Stimulated activated CD8-positive, alpha-beta memory T cell treated with anti-CD3 and anti-CD28 coated beads, Interleukin-7, amount 100 ng/mL, for 4 hours (primary cell): ENCODE data around the gene PLPP3.

Experiments
- DNase-seq, 2 donors: peaks; one replicate each; pipeline ENCODE4 v3.0.0-alpha.2; 2020; ENCODE audit warnings: low read depth in 2 of 2

The PLPP3 gene

DNA sequence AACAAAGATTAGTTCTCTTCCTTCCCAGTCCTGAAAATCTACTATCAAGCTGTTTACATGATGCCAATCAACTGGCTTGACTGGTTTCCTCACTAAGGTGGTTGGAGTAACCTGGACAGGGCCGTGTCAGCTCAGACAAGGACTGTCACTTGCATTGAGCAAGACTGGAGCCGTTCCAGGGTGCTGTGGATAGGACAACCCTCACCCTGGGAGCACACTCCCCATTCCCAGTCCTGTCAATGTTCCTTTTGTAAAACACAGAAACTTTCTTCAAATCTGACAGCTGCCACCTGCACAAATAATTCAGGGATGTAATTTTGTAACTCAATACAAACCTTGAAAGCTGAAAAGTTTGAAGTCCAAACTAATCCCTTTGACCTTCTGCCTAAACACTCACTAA is 31.4 kb downstream of the PLPP3 start:
- DNase-seq, result no peak

DNA sequence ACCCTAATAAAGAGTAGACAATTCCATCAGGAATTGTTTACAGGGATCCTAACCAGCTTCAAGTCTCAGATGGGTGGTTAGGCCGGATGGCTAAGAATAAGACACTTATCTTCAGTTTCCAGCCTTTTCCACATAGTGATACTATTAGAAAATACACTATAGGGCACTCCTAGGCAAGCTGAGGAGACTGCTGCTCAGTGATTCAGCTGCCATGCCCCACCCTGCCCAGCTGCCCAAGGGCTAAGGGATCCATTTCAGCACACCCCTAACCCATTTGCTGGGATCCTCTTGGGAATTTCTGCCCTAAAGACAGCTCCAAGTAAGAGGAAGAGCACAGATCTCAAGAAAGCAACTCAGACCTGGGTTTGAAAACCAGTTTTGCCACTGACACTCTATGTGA is 31.9 kb downstream of the PLPP3 start:
- DNase-seq, result no peak

DNA sequence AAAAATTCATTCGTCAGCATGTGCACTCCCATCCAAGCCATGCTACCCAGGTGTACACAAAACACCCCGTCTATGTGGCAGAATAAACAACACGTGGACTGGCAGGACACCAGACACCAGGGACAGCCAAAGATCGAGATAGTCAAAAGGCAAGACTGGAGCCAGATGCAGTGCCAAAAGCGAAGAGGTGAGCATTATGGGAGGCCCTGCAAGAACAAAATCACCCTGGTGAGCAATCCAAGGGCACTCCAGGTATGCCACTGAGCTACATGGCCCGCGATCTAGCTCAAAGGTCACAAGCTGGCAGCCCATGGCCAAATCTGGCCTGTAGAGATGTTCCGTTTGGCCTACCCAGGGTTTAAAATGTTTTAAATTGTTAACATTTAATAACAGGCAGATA is 33.7 kb downstream of the PLPP3 start:
- DNase-seq, result no peak

DNA sequence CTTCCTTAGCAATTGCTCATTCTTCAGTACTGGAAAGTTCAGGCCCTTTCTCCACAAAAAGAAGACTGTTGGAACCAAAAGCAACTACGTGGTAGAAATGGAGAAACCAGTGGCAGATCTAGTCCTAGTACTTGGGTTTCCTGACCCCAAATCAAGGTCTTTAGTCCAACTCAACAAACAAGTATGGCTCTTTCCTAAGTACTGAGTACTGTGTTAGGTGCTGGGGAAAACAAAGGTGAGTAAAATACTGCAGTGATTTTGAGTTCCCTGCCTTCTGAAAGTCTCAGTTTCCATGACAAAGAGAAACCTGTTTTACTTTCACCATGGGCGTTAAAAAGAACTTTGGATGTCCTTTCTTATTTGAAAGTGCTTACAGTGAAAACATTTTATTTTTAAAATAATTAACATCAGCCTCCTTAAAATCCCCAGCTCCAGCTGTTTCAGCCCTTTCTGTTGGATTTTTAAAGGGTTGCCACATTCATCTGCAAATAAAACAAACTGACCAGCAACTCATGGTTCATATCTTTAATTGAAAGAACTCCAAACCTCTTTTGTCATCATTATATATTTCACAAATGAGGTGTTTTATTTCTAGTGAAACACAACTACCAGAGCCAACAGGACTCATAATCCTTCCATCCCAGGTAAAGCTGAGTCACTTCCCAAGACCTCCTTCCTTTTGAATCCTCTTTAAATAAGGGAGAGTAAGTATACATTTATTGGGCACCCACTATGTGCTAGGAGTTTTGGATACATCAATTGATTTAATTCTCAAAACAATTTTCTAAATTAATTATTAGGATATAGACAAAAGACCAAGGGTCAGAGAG is 35.4 kb downstream of the PLPP3 start:
- no peak for DNase-seq

DNA sequence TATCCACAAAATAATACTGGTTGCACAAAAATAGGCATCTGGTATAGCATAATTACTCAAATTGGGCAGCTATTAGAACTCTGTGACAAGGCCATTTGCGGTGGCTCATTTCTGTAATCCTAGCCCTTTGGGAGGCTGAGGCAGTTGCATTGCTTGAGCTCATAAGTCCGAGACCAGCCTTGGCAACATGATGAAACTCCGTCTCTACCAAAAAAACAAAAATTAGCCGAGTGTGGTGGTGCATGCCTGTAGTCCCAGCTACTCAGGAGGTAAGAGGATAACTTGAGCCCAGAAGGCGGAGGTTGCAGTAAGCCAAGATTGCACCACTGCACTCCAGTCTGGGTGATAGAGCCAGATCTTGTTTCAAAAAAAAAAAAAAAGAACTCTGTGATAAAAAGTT is 36.7 kb downstream of the PLPP3 start:
- no peak for DNase-seq

DNA sequence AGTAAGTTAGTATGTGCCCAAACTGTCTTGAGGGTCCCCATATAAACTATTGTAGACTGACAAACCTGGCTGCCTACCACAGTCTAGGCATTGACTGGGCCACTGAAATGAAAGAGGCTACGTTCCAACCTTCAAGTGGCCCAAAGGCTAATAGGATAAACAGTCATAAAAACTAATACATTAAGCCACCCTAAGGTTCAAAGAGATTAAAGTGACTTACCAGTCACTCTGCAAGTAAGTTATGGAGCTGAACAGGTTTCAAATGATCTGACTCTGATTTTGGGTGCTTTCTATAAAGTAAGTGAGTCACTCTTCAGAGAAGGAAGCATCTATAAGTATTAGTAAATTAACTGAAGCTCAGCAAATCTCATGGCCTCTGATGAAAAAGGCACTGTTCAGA is 38.0 kb downstream of the PLPP3 start:
- DNase-seq, result no peak

DNA sequence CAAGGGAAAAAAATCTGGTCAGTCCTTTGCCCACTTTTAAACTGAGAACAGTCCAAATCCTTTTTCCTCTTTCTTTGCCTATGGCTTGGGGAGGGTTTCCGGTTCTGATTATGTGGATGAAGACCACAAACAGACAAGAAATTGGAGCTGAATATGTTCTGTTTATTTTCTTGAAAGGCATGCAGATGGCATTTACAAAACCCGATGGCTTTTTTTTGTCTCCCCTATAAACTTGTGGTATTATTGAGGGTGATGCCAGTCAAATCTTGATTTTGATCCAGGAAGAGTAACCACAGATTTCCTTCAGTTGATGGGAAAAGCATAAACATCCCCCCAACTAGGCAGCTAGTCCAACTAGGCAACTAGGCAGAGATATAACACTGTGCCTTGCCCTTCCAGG is 38.9 kb downstream of the PLPP3 start:
- DNase-seq, result no peak

DNA sequence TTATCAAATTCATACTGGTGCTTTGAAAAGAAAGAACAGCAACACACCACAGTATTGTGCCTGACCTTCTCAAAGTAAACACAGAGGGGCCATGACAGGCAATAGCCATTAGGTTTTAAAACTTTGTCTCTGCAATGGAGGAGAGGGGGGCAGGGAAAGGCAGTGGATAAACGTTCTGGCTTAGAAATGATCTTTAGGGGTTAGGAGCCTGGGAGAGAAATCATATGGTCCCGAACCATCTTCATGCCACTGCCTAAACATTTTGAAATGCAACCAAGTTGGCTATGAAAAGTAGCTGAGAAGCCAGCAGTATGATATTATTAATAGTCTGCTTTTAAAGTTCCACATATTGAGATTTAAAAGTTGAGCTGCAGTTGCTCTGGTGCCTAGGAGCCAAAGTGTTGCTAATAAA is 39.8 kb downstream of the PLPP3 start:
- no peak for DNase-seq

DNA sequence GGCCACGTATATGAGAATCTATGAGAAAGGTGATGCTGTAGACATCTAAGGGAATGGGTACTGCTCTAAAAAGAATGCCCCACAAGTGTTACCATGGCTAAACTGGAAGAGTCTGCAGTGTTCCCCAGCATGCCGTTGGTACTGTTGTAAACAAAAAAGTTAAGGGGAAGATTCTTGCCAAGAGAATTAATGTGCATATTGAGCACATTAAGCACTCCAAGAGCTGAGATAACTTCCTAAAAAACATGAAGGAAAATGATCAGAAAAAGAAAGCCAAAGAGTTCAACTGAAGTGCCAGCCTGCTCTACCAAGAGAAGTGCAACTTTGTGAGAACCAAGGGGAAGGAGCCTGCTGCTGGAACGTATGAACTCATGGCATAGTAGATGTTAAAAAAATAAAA is 40.8 kb downstream of the PLPP3 start:
- no peak for DNase-seq

DNA sequence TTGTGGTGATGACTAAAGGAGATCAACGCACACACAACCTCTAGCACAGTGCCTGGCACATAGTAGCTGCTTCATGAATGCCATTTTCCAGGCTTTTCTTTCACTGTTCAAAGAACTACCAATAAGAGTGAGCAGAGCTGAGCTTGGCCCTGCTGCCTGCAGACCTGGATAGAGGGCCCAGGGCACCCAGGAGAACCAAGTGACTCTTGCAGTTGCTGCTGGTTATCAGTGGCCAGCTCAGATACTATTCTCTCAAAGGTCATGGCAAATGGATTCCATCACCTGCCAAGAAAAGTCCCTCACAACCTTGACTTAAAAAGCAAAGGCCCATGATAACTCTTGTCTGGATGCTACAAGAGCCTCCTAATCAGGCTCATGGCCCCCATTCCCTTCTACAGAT is 41.7 kb downstream of the PLPP3 start:
- DNase-seq, result no peak

DNA sequence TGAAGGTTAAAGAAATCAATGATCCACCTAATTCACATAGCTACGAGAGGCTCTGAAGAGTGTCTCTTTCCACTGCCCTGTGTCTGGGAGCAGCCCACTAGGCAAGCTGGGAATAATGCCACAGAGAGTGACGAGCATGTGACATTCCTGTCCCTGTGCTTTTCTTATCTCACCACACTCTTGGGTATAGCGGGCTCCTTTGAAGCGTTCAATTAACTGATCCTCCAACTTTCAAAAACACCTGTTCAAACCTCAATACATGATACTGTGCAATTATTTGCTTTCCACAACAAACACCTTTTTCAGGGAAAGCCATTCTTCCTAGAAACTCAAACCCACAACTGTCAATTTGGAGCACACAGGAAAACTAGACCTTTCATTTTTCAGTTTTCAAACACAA is 43.4 kb downstream of the PLPP3 start:
- no peak for DNase-seq

DNA sequence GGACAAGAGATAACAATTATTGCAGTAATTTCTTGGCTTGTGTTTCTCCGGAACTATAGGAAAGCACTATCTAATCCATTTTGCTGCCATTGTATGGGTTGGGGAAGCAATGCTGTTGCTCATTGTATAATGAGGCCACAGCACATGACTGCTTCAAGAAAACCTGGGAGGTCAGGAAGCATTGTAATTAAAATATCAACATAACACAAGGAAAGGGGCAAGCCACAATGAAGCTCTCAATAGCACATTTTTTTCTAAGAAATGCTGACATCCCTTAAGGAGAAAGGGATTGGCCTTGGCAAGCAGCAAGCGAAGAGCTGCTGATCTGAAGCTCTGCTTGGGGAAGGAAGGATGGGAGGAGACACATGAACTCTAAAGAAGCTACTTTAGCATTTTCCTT is 44.0 kb downstream of the PLPP3 start:
- DNase-seq, result no peak

DNA sequence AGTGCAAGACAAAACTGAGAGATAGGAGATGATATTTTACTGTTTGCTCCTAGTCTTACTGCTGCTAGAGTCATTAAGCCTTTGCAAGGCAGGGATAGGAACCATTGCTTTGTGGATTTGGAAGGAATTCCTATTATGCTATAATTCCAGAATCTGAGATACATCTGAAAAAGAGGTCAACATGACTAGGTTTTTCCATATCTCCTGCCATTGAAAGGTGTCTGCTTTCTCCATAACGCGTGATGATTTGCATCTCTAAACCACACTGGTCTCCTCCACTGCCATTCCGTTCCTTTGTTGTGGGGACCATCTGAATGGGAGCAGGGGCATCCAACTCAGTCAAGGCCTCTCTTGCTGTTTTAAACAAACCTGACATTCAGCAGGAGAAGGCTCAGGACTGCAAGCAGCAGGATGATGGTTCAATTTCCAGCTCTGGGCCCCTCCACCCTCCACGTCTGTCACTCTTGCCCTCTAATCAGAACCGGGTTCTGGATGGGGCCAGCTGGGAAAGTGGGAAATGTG is 45.2 kb downstream of the PLPP3 start:
- no peak for DNase-seq

DNA sequence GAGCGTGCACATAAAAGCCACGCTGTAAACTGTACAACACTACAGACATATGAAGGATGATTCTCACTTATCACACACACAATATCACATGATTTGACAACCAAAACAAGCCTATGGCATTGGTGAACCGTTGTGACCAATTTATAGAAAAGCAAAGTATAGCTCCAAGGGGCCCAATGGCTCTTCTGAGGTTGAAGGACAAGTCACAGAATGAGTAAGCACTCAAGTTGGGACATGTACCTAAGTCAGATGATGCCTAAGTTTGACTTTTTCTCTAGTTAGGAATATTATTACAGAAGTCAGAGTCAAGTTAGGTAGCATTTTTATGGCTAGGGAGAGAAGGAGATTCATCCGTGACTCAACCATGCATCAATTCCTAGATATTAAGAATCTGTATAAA is 45.7 kb downstream of the PLPP3 start:
- no peak for DNase-seq

DNA sequence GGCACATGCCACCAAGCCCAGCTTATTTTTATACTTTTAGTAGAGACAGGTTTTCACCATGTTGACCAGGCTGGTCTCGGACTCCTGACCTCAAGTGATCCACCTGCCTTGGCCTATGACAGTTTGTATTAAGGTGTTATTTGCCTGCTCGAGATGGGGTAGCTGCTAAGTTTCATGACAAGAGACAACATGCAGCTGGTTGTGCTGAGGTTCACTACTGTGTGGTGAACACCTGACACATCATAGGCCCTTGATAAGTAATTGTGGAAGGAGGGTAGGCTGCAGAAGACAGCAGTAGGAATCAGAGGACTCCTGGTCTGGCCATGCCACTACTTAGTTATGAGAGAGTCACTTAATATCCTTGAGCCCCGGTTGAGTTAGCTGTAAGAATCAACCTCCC is 46.2 kb downstream of the PLPP3 start:
- no peak for DNase-seq

DNA sequence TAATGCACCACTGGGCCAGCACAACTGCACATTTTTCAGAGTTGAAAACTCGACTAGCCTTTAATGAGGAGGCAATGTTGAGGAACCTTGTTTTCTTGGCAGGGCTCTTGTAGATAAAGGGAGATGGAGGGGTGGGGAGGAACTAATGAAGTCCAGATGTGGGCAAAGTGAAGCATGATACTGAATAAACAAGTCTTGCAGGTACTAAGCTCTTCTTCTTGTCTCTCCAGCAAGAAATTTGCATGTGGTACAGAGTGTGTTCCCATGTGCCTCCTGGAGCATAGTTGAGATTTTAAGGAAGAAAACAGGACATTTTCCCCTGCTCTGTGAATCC is 47.0 kb downstream of the PLPP3 start:
- no peak for DNase-seq

DNA sequence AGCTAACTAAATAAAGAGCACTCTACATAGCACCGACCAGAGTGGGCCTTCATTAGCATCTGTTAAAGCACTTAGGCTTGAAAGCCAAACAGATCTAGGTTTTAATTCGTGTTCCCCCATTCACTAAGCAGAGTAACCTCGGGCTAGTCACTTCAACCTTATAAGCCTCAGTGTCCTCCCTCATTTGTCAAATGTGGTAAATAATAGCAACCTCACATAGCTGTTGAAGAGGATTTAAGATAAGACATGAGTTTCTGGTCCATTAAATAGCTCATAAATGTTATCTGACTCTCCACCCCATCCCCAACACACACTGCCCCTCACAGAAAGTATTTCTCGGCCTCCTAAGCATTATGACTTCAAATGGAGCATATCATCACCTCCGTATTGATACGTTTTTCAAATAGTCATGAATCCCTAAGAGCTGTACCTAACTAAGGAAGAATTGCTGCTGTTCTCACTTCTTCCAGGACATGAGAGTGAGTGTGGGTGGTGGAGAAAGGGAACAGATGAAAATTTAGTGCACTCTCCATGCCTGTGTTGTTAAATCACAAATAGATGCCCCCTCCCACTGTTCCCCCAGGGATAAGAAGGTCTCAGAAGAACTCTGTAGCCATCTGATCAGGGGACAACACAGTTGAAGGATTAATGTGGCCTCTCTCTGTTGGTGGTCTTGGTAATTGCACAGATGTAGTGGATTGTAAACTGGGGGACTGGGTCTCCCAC is 47.6 kb downstream of the PLPP3 start:
- no peak for DNase-seq

DNA sequence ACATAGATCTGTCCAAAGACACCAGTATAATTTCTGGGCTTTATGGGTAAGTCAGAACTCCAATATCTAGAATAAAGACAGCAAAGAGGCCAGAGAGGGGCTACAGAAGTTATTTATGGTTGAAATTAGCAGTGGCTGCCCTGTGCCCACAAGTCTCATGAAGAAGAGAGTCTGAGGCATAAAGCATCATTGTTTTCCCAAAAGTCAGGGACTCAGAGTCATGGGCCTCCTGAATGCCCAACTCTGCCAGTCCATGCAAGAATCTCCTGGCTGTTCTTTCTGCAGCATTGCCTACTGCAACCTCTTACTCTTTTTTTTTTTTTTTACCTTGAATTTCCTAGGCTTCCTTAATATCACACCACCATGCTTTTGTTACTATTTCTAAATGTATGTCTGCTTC is 49.6 kb downstream of the PLPP3 start:
- no peak for DNase-seq

DNA sequence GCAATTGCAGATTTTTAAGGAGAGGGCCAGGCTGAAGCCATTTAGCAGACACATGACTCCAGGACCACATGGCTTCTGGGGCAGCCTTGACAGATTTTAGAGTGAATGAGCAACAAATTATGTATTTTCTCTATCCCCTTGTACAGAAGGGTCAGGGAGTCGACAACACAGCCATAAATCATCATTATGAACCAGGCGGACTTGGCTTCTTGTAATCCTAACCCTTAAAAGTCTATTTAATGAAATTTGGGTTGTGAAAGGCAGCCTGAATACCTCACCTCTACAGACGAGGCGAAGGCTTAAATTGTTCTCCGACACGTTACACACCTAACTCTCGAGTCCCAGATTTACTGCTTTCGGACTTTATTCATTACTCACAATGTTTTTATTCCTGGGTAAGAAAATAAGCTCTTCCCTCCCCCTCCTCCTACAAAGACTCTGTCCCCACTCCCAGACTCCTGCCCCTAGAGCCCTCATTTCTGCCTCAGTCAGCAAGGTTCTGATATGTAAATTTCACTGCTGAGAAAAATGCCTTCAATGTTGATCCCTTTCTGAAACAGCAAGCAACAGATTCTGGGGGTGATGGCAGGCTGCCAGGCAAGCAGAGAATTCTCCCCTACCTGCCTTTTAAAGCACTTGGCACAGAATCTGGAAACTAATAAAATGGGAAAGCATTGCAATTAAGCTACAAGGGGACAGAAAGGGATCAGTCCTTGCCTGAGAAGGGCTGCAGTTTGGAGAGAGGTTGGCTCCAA is 51.6 kb downstream of the PLPP3 start:
- no peak for DNase-seq

DNA sequence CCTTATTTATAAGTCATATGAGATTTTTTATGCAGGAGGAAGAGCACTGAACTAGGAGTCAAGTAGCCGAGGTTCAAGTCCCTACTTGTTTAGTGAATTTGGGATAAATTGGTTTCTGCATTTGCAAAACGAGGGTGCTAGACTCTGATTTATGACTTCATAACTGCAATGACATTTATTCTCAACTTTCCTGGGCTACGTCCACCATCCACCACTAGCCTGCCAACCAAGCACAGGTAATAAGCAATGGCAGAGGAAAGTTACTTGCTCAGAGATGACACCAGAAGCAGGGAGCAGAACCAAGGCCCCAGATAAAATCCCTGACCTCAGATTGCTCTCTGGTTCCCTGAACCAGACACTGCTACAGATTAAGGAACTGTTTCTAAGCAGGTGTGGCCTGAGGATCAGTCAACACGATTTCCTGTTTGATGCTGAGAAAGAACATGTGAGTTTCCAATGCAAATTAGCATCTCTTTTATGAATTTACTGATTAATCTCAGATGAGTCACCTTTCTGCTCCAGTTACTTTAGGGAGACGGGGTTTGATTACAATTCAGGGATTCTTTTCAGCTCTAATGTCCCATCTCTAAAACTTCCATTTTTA is 52.7 kb downstream of the PLPP3 start:
- DNase-seq, result no peak

DNA sequence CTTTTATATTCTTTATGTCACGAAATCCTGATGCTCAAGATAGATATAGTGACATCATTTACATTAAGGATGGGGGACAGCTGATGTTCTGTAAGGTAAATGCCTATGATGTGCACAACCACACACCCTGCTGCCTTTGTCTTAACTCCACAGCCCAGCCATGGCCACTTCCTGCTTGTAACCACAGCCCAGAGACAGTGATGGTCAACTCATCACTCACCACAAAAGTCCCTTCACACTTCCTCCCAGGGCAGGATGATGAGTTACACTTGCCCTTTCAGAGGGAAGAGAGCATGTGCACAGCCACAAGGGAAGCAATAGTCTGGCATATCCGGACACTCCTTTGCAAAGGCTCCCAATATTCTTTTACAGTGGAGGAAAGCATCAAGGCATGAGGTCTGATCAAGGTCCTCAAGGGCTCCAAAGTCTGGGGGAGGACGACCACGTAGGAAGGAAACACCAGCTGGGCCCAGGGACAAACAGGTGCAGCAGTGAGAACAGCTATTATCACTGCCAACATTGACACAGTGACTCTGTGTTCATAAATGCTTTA is 53.8 kb downstream of the PLPP3 start:
- DNase-seq, result no peak

DNA sequence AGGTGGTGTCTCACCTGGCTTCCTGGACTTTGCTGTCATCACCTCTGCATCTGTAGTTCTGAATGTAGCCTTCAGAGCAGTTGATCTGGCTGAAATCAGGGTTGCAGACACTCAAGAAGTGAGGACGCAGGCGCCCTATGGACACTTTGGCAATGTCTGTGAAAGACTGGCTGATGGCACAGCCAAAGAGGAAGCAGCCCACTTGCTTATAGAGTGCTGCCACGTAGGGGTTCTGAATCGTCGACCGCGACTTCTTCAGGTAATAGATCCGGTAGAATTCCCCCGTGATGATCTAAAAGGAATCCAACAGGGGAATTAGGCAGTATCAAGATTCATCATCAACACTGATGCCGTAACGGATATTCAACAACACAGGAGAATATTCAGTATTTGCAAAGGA is 55.1 kb downstream of the PLPP3 start:
- DNase-seq, result no peak
